Measurements from ENCODE around the gene CD2AP.
A peak's percentile ranks its signal among the peaks of the same experiment; 100 is the strongest.

Gene CD2AP

DNA sequence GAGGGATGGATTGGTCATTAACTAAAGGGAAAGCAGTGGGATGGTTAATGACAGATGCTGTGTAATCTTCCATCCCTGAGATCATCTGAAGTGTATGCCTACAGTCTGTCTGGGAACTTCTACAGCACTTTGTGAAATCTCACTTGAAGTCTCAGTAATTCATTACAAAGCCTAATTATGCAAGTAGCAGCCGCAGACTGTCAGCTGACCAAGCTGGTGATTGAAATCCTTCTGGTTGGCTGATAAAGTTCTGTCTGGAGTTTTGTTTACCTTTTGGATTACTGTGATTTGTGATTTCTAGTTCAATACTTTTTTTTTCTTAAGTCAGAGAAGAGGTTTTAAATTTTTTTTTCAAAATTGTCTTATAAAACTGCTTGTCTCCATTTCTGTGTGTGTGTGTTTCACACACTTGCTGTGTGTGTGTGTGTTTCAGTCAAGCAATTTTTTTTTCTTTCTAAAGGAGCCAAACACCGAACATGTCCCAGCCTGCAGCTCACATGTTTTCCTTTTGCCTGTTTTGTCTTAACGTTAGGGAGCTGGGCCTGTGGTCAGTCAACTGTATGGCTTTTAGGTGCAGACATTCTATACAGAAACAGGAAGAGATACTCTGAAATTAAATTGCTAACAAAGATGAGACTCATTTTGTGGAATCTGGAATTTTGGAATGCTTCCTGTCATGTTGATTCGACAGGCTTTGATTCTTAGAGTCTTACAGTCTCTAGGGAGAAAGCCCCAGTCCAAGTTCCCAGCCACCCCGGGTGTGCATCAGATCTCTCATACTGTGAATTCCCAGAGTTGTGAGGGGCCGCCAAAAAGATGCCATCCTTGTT is 192.3 kb downstream of the CD2AP start:
- no peak for TF ChIP-seq JUND (IDR thresholded peaks at IDR 0.05; ENCODE audit: low read depth)
- in situ Hi-C loops (cut with HindIII; ENCODE audit: low pct_unique_long_range_greater_than_20kb, low sequenced_read_pairs), result no loop called here
- DNase-seq (ENCODE audit: low read depth in 1 of 2, low spot score in 1 of 2), result peak in 1 of 2 experiments; percentile 39

- in situ Hi-C loops (cut with HindIII; ENCODE audit: low pct_unique_long_range_greater_than_20kb, low sequenced_read_pairs), result no loop called here
- no peak for TF ChIP-seq JUND (IDR thresholded peaks at IDR 0.05; ENCODE audit: low read depth)
- no peak for DNase-seq (ENCODE audit: low read depth in 1 of 2, low spot score in 1 of 2)
Measured at GRCh38 chr6:47670851-47671250, 193.3 kb downstream of the CD2AP start.

DNA sequence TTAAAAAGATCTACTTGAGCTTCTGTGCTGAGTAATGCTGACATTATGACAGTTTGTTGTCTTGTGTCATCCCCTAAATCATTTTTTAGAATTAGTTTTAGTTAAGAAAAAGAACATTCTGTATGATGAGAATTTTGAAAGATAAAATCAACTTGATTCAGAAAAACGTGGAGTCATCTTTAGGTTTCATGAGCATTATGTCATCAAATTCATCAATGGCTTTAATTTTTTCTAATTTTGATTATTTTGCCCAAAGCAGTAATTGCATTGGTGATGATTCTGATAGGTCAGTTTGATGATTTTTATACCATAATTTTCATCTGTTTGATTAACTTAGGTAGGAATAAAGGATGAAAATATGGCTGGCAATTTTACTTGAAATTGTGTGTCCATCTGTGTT is 194.2 kb downstream of the CD2AP start:
- TF ChIP-seq JUND (IDR thresholded peaks at IDR 0.05; ENCODE audit: low read depth), result no peak
- no peak for DNase-seq (ENCODE audit: low read depth in 1 of 2, low spot score in 1 of 2)
- in situ Hi-C loops (cut with HindIII; ENCODE audit: low pct_unique_long_range_greater_than_20kb, low sequenced_read_pairs), result no loop called here

DNA sequence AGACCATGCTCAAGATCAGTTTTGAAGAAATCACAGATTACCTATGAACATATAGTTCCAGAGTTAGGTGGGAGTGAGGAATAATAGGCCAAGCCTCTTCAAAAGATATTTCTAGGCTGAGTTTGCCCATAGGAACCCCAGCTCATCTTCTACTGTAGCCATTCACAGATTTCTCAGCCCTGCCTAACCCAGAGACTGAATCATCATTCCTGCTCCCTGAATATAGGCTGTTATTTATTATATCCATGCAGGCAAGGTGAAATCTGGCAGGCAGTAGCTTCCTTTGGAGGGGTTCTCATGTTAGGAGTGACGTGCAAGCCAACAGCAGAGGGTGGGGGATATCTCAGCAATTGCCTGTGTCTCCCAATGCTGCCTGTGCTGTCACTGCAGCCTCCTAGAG is 195.2 kb downstream of the CD2AP start:
- no peak for TF ChIP-seq JUND (IDR thresholded peaks at IDR 0.05; ENCODE audit: low read depth)
- in situ Hi-C loops (cut with HindIII; ENCODE audit: low pct_unique_long_range_greater_than_20kb, low sequenced_read_pairs), result no loop called here

DNA sequence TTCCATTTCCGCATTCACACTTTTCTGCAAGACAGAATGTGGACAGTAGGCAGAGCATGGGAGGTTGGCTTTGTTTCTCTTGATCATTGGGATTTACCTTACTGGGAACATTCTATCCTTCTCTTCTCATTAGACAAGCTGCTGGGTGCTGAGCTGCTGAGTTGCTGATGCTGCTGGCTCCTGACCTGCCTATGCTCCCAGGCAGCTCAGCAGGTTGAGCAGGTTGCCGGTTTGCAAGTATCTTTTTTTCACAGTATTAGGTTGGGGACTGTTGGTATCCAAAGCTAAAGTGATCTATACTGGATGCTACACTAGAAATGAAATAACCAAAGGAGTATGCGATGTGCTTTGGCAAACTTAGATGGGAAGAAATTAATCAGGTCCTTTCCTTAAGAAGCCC is 197.1 kb downstream of the CD2AP start:
- peak in 1 of 2 experiments; percentile 55 for DNase-seq (ENCODE audit: low read depth in 1 of 2, low spot score in 1 of 2)
- in situ Hi-C loops (cut with HindIII; ENCODE audit: low pct_unique_long_range_greater_than_20kb, low sequenced_read_pairs), result no loop called here
- no peak for TF ChIP-seq JUND (IDR thresholded peaks at IDR 0.05; ENCODE audit: low read depth)

More for the DNA sequence above, 195.2 kb downstream of the CD2AP start:
- DNase-seq (ENCODE audit: low read depth in 1 of 2, low spot score in 1 of 2), result no peak

Measured in T47D (cell line).